Epithelial cell of prostate (primary cell): Measurements from ENCODE around the gene WHRN.
A peak's percentile ranks its signal among the peaks of the same experiment; 100 is the strongest.

Experiments
- DNase-seq: peaks from one replicate; pipeline ENCODE4 v3.0.0-alpha.2; 2011; ENCODE audit warnings: low read depth, low spot score
- H3K27ac ChIP-seq: fragments of 450-650 bp; 2 replicates; pipeline ENCODE4 v1.5.1; 2017; ENCODE audit warnings: mild to moderate bottlenecking

Gene WHRN

GRCh38 chr9:114475412-114476135 is 29.7 kb downstream of the WHRN start:
- no peak overlapping the region for H3K27ac ChIP-seq
- no peak for DNase-seq

- no peak overlapping the region for H3K27ac ChIP-seq
- no peak for DNase-seq
These were observed 30.8 kb downstream of the WHRN start for GRCh38 chr9:114474425-114474824.

- DNase-seq, result no peak
- no peak overlapping the region for H3K27ac ChIP-seq
These were observed 31.8 kb downstream of the WHRN start for GRCh38 chr9:114473447-114473801.

GRCh38 chr9:114472765-114473446 is 32.4 kb downstream of the WHRN start:
- peak overlapping the region; percentile 17 for H3K27ac ChIP-seq
- DNase-seq, result peak; percentile 48

DNA sequence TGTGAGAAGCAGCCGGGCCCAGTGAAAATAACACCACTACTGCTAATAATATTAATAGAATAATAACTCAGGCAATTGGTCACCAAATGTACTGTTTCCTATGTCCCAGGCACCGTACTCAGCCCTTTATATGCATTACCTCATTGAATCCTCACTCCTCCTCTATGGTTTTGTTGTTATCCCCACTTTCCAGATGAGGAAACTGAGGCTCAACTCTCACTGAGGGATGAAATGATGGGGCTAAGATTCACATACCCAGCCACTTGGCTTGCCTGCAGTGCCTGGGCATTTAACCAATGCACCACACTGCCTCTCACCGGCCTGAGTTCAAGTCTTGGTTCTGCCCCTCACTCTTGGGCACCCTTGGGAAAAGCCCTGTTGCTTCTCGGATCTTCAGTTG is 34.1 kb downstream of the WHRN start:
- DNase-seq, result no peak
- no peak overlapping the region for H3K27ac ChIP-seq

GRCh38 chr9:114470581-114470980 is 34.7 kb downstream of the WHRN start:
- no peak for DNase-seq
- H3K27ac ChIP-seq, result no peak overlapping the region

DNA sequence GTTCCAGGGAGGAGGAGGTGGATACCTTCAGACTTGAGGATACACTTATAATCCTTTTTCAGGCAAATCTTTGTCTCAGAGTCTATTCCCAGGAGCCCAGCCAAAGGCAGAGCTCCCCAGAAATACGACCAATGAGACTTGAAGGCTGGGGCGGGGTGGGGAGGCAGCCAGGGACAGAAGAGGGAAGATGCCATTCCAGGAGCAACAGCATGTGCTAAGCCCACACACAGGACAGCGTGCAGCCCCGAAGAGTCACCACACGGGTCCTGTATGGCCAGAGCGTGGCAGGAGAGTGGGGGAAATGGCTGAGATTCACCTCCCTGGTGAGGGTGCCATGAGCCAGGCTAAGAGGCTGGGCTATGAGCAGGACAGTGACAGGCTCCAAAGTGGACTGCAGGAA is 35.2 kb downstream of the WHRN start:
- no peak overlapping the region for H3K27ac ChIP-seq
- DNase-seq, result no peak

- DNase-seq, result no peak
- no peak overlapping the region for H3K27ac ChIP-seq
These were observed 36.0 kb downstream of the WHRN start for GRCh38 chr9:114469091-114469853.

DNA sequence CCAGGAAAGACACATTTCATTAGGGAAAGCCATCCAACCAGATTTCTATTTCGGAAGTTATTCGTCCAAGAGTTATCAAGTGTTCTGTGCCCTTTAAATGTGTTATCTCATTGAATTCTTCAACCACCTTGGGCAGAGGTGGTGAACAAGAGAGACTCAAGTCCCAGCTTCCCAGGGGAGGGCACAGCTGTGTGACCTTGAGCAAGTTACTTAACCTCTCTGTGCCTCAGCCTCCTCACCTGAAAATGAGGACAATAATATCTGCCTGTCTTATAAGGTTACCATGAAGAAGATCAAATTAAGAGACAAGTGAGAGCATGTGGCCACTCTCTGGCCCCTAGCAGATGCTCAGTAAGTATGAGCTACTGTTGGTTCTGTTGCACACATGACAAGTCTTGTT is 37.4 kb downstream of the WHRN start:
- no peak for DNase-seq

DNA sequence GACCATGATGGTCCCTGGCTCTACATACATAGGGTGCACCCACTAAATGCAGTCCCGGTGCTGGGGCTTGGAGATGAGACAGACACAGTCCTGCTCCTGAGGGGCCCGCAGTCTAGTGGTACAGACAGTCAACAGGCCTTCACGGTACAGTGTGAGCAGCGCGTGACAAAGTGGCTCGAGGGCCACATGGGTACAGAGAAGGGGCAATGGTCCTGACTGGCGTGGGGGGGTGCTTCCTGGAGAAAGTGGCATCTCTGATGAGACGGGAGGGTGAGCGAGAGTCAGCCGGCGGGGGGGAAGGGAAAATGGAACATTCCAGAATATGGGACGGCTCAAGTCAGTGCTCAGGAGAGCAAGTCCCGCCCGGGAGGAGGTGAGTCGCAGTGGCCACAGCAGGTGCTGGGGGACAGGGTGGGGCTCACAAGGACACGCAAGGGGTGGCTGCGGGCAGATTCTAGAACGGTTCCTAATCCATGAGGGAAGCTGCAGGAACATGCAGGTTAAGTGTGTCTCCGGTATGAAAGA is 38.0 kb downstream of the WHRN start:
- no peak overlapping the region for H3K27ac ChIP-seq
- DNase-seq, result no peak

More for the DNA sequence above, 37.4 kb downstream of the WHRN start:
- no peak overlapping the region for H3K27ac ChIP-seq

- DNase-seq, result no peak
- H3K27ac ChIP-seq, result no peak overlapping the region
These were observed 39.1 kb downstream of the WHRN start for GRCh38 chr9:114465906-114466900.

DNA sequence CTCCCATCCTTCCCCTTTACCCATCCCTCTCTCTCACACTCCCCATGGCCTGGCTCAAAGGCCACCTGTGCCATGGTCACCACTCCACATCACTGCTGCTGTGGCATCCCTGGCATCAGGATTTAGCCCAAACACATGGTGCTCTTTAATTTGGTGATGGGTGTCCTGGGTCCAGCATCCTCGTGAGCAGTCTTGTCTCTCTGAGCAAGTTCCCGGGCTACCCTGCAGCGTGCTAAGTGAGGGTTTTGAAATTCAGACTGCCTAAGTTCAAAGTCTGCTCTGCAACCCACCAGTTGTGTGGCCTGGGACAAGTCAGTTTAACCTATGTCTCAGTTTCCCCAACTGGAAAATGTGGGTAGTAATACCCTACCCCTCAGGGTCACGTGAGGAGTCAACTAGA is 39.9 kb downstream of the WHRN start:
- no peak for DNase-seq
- no peak overlapping the region for H3K27ac ChIP-seq

DNA sequence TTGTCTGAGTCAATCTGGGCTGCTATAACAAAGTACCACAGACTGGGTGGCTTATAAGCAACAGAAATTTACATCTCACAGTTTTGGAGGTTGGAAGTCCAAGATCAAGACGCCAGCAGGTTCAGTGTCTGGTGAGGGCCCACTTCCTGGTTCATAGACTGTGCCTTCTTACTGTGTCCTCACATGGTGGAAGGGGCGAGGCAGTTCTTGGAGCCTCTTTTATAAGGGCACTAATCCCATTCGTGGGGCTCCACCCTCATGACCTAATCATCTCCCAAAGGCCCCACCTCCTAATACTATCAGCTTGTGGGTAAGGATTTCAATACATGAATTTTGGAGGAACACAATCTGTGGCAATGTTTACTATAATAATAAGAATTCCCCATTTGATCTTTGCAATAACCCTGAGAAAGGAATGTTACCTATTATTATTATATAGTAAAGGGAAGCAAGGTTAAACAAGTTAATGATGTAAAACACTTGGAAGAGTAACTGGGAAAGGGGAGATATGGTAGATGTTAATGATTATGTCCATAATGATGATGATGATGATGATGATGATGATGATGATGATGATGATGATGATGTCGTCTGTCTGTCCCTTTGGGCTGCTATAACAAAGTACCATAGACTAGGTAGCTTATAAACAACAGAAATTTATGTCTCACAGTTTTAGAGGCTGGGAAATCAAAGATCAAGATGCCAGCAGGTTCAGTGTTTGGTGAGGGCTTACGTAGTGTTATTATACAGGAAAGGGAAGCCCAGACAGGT is 40.8 kb downstream of the WHRN start:
- no peak overlapping the region for H3K27ac ChIP-seq
- DNase-seq, result no peak

DNA sequence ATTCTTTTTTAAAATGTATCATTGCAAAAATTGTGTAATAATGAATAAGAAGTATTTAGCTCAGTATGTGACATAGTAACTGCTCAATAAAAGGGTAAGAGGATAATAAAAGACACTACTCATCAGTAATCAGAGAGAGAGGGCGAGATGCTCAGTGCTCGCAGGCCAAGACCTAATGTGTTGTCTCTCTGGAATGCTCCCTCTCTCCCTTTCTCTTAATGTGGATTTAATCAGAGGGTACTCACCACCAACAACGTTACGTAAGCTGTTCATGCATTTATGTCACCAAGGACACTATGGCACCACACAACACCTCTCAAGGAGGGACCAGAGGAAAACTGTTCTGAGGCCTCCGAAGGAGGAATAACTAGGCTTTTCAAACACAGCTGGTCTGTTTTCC is 42.5 kb downstream of the WHRN start:
- no peak for DNase-seq
- H3K27ac ChIP-seq, result no peak overlapping the region

DNA sequence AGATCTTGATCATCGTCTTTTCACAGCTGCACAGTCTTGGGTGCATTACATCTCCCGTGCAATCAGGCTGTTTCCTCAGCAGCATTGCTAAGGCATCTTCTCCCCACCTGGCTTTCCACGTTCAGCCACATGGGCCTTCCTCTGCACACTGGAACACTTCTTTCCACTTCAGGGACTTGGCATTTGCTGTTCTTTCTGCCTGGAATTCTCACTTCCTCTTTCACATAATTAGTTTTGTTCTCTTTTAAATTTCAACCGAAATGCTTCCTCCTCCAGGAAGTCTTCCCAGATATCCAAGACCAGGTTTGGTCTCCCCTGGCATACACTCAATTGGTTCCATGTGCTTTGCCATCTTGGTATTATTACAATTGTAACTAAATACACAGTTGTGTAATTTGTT is 43.8 kb downstream of the WHRN start:
- no peak overlapping the region for H3K27ac ChIP-seq
- DNase-seq, result no peak

DNA sequence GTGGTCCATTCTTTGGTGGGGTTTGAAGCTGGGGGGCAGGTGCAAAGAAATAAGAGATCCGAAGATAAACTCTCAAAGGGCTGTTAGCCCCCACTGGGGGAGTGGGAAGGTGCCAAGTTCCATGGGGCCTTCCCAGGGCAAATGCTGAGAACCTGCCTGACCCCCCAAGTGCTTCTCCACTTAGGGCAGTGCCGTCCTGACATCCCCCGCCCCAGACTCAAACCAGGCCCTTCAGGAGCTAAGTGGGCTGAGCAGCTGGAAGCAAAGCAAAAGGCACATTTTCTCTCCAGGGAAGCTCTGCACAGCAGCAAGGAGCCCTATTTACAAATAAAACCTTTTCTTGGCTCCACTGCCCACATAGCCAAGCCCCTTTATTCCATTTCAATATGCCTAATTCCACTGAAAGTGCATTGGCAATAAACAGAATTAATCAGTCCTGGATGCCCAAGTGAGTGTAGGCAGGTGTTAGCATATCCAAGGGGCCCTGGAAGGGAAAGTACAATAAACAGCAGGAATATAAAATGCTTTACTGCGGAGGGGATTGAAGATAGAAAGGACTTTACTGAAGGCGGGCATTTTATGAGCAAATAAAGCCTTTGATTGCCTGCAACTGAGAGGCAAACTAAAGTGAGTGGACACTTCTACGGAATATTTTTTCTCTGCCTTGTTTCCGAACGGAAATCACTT is 44.6 kb downstream of the WHRN start:
- DNase-seq, result no peak
- no peak overlapping the region for H3K27ac ChIP-seq

DNA sequence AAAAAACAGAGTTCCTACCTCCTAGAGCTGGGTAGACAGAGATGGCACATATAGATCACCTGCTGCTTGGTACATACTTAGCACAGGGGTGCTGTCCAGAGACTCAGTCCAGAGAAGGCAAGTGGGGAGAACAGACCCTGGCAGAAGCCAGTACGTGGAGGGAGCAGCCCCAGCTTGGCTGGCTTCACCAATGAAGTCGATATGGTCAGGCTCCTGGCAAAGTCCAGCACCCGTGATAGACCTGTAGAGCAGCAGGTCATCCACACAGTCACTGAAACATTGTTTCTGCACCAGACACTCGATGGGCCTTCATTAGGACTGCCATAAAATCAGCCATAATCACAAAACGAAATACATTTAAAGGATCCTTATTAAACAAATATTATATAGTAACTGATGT is 45.8 kb downstream of the WHRN start:
- no peak for DNase-seq

DNA sequence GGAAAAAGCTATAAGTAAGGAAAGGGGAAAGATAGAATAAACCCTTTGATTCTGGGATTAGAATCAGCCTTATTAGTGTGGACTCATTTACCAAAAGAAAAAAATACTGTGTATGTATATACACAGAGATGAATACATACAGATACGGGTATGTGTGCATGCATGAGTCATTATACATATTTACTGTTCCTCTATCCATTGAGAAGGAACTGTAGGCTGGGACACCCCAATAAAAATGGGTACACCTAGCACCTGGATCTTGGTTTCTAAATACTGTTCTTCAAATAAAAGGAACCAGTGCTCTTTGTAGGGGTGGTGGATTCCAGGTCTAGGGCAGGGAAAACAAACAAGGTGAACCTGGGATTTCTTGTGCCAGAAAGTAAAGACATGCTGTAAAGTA is 48.3 kb downstream of the WHRN start:
- no peak for DNase-seq
- no peak overlapping the region for H3K27ac ChIP-seq

More for the DNA sequence above, 45.8 kb downstream of the WHRN start:
- H3K27ac ChIP-seq, result no peak overlapping the region

- no peak overlapping the region for H3K27ac ChIP-seq
- no peak for DNase-seq
These were observed 50.6 kb downstream of the WHRN start for GRCh38 chr9:114454652-114455051.
